HCT116 (cell line): ENCODE data around the gene RALGPS2.

ENCODE experiments used
- EZH2 ChIP-seq: fragments of 200-600 bp; sonication (generic); IDR thresholded peaks from 2 replicates; pipeline ENCODE4 v1.6.1; 2017; ENCODE audit warnings: antibody characterized with exemption, mixed run types
- FOSL1 ChIP-seq: IDR thresholded peaks from 2 replicates; pipeline ENCODE4 v1.6.1; 2012; ENCODE audit warnings: low read depth
- JUND ChIP-seq: IDR thresholded peaks from 2 replicates; pipeline ENCODE4 v1.6.1; 2012
- MAX ChIP-seq: IDR thresholded peaks from 2 replicates; pipeline ENCODE4 v1.6.1; 2012
- POLR2A ChIP-seq: IDR thresholded peaks from 2 replicates; pipeline ENCODE4 v1.7.0; 2011; ENCODE audit warnings: borderline replicate concordance; ENCODE audit not compliant: insufficient read depth, insufficient read length; ENCODE audit errors: extremely low read depth
- POLR2AphosphoS5 ChIP-seq: IDR thresholded peaks from 2 replicates; pipeline ENCODE4 v1.6.1; 2011; ENCODE audit warnings: mild to moderate bottlenecking, low read depth, low read length, moderate library complexity
- RAD21 ChIP-seq: IDR thresholded peaks from 2 replicates; pipeline ENCODE4 v1.6.1; 2012; ENCODE audit warnings: low read depth, mild to moderate bottlenecking
- SIN3A ChIP-seq: IDR thresholded peaks from 2 replicates; pipeline ENCODE4 v1.6.1; 2012; ENCODE audit warnings: low read depth
- YY1 ChIP-seq: IDR thresholded peaks from 2 replicates; pipeline ENCODE4 v1.6.1; 2011; ENCODE audit warnings: low read length, low read depth, moderate library complexity, mild to moderate bottlenecking; ENCODE audit not compliant: insufficient replicate concordance; ENCODE audit errors: extremely low read depth
- ZBTB33 ChIP-seq: IDR thresholded peaks from 2 replicates; pipeline ENCODE4 v1.6.1; 2011; ENCODE audit warnings: mild to moderate bottlenecking, low read length, moderate library complexity; ENCODE audit not compliant: insufficient replicate concordance; ENCODE audit errors: extremely low read depth
- TF ChIP-seq, protein P1 (sequence below), 3 experiments: fragments of 200-600 bp in 1 of 3; sonication (generic) in 1 of 3; IDR thresholded peaks in 2 of 3; conservative IDR thresholded peaks in 1 of 3; 2 replicates each; pipeline ENCODE4 v1.5.1; 2012 to 2017; ENCODE audit warnings: low read depth in 2 of 3, low read length in 2 of 3, antibody characterized with exemption in 1 of 3, borderline replicate concordance in 1 of 3, control low read depth in 1 of 3, mild to moderate bottlenecking in 1 of 3, mixed read lengths in 1 of 3, mixed run types in 1 of 3, moderate library complexity in 1 of 3; ENCODE audit not compliant: insufficient read depth in 1 of 3

- TF ChIP-seq SIN3A (no peak), MAX (no peak), FOSL1 (no peak), EZH2 (no peak), ZBTB33 (no peak), POLR2A (no peak), RAD21 (no peak), YY1 (no peak), JUND (no peak), POLR2AphosphoS5 (no peak)
- TF ChIP-seq, protein P1, sequence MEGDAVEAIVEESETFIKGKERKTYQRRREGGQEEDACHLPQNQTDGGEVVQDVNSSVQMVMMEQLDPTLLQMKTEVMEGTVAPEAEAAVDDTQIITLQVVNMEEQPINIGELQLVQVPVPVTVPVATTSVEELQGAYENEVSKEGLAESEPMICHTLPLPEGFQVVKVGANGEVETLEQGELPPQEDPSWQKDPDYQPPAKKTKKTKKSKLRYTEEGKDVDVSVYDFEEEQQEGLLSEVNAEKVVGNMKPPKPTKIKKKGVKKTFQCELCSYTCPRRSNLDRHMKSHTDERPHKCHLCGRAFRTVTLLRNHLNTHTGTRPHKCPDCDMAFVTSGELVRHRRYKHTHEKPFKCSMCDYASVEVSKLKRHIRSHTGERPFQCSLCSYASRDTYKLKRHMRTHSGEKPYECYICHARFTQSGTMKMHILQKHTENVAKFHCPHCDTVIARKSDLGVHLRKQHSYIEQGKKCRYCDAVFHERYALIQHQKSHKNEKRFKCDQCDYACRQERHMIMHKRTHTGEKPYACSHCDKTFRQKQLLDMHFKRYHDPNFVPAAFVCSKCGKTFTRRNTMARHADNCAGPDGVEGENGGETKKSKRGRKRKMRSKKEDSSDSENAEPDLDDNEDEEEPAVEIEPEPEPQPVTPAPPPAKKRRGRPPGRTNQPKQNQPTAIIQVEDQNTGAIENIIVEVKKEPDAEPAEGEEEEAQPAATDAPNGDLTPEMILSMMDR (IDR thresholded peaks at IDR 0.05 in 2 of 3, conservative IDR thresholded peaks at IDR 0.05 in 1 of 3; ENCODE audit: borderline replicate concordance in 1 of 3, insufficient read depth in 1 of 3, low read depth in 2 of 3, low read length in 2 of 3) = no peak
Observed at GRCh38 chr1:178928976-178929375, 203.9 kb downstream of the RALGPS2 start.
